HG02588 (cell line): Measurements from ENCODE around the gene FANCD2.
"Not testable (repeated sequence)": the region's sequence is repeated elsewhere in the genome, so short reads cannot be mapped to it uniquely, and the experiment has no call there.

Source experiments
- ATAC-seq: cut with Tn5 transposase; IDR thresholded peaks from one replicate; pipeline ENCODE4 v1.9.1; 2021; ENCODE audit warnings: mild to moderate bottlenecking, moderate library complexity; ENCODE audit not compliant: unreplicated experiment

Gene FANCD2

DNA sequence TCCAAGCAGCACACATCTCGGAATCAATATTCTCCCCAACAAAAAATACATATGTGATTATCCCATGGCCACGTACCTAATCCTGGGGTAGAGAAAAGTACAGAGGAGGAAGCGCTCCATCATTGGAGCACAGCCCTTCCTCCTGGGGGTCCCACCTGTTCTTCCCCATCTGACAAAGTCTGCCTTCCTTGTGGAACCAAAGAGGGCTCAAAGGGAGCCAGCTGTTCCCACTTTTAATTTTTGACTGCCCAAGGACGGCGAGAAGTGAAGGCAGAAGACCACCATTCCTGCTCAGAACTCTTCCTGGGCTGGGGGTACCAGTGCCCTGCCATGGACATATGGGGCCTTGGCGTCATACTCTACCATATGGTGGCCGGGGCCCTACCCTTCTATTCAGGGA lies 14.1 kb upstream of the FANCD2 start:
- no peak for ATAC-seq

DNA sequence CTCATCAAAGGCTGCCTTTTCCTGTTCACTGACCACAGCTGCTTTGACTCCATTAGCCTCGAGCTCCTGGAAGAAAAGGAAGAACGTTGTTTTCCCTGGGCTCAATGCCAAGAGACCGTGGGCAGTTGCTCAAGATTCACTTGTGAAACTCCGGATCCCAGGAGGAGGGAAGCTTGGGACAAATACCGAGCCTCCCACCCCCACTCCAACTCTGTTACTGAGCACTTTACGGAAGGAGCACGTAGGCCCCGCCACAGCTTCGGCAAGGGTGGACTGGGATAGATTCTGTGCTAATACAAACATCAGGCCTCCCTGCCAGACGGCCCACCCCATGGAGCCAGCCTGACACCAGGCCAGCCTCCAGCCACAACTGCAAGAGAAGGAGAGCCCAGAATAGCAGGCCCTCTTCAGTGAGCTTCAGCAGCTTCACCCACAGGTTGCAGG lies 10.8 kb upstream of the FANCD2 start:
- ATAC-seq: no peak

DNA sequence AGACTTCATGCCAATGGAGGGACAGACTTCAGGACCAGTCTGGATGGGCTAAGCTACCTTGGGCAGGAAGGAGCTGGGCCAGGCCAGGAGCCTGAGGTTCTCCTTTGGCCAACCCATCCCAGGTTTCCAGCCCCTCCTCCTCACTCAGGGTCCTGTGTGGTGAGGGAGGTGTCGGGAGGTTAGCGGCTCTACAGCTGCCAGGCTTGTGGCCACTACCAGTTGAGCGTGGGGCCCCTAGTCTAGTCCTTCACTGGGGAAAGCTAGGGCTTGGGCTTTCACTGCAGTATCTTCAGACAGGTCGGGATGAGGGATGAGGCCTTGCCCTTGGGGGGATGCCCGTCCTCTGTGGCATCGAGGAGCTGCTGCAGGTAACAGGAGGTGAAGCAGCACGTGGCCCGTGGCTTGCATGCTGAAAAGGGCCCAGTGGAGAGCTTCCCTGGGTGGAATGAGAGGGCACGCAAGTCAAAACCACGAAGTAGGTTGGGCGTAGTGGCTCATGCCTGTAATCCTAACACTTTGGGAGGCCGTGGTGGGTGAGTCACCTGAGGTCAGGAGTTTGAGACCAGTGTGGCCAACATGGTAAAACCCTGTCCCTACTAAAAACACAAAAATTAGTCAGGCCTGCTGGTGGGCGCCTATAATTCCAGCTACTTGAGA lies 8.5 kb upstream of the FANCD2 start:
- no peak for ATAC-seq

DNA sequence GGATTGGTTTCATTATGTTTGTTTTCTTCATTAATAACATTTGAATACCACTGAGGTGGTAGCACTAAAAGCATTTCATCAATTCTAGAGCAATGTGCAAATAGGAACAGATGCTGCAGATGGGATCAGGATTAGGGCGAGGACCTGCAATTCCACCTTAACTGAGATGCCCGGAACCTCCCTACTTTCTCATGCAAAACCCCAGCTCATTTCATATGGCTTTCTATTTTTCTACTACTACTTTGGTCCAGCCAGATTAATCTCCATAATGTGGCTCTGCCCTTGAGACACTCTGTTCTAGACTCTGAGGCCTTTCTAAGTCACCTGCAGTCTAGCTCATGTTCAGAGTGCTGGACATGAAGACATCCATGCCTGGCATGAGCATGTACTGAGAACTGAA lies 7.4 kb upstream of the FANCD2 start:
- ATAC-seq: not testable (repeated sequence)

DNA sequence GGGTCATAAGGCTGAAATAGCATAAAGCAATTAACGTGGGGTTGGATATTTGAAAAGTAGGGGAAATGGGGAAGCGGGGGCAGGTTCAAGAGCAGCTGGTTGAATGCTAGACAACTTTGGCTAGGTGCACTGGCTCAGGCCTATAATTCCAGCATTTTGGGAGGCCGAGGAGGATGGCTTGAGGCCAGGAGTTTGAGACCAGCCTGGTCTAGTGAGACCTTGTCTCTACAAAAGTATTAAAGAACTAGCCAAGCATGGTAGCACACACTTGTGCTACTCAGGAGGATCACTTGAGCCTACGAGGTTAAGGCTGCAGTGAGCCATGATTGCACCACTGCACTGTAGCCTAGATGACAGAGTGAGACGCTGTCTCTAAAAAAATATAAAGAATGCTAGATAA lies 6.9 kb upstream of the FANCD2 start:
- ATAC-seq: no peak

DNA sequence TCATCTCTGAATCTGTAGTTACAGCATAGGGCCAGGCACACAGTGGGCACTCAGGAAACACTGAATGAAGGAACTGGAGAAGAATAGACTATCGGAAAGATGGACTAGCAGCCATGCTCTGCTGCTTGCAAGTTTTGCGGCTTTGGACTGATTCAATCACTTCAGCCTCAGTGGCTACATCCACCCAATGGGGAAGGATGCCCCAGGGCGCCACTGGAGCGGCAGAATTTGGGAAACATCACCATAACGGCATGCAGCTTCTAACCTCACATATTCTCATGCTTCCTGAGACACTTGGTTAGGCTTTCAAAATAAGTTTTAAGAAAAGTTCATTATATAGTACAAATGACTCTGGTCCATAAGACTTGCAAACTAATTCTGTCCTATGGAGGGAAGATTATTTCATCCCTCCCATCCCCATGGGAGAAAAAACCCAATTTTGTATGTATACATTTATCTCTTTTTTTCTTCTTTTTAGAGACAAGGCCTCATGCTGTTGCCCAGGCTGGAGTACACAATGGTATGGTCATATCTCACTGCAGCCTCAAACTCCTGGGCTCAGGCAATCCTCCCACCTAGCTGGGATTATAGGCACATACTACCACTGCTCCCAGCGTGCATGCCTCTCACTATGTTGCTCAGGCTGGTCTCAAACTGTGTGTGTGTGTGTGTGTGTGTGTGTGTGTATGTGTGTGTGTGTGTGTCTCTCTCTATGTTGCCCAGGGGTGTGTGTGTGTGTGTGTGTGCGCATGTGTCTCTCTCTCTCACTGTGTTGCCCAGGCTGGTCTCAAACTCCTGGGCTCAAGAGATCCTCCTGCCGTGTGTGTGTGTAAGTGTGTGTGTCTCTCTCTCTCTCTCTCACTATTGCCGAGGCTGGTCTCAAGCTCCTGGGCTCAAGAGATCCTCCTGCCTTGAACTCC lies 4.1 kb upstream of the FANCD2 start:
- ATAC-seq: no peak

DNA sequence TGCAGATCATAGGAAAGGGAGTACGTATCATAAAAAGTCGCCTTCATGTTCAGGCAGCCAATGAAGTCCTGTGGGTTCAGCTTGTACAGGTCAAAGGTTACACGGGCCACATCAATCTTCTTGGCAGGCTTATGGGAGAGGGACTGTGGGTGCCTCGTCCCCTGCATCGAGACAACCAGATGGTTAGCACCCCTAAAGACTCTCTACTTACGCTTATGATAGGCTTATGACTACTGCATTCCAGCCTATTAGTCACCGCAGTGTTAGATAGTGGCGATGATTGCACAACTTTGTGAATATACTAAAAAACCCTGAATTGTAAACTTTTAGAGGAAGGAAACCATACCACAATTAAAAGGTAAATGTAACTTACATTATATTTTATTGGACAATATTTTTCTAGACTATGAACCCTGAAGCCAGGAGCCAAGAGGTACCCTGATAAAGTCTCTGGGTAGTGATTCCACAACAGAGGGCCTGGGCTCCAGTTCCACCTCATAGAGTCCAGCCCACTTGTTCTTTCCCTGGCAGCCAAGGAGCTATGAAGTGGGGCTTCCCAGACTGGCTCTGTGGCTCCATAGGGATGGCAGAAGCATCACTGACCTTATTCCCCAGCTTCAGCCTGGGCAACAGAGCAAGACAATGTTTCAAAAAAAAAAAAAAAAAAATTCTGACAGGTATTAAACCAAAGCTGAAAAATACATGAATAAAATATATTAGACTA lies 2.5 kb upstream of the FANCD2 start:
- ATAC-seq: no peak

DNA sequence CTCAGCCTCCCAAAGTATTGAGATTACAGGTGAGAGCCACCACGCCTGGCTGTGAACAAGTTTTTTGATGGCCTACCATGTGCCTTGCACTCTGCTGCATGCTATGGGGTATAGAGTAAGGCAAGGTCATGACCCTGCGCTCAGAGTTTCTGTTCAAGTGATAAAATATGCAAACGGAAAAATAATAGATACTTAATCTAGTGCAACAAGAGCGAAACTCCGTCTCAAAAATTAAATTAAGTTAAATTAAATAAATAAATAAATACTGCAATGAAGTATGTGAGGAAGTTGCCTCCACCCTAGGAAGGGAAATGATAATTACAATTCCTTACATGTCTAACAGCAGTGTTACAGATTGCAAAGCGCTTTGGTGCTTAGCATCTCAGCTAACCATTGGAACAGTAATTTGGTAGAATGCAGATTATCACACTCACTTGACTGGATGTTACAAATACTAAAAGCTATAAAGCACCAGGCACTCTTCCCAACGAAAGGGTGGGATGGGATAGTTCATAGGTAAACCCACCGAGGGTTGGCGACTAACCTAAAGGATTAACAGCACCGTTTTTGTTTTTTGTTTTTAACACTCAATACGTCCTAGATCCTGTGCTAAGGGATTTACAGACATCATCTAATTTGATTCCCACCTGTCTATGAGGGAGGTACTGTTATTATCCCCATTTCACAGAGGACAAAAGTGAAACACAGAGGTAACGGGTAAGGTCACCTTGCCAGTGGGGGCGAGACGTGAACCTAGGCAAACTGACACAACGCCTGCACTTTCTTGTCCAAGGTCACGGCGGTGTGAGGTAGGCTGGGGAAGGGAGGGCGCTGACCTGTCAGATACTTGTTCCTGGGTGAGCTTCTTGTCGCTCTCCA lies 793 bp upstream of the FANCD2 start:
- ATAC-seq: no peak

DNA sequence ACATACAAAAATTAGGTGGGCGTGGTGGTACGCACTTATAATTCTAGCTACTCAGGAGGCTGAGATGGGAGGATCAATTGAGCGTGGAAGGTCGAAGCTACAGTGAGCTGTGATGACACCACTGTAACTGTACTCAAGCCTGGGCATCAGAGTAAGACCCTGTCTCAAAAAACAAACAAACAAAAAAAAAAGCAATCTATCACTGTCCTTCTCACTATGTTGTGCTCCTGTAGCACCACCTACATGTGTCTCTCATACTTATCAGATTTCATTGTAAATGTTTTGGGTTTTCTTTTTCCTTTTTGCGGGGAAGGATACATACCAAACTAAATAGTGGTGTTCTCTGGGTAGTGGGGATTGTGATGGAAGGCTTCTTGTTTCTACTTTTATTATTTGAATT lies 14.8 kb downstream of the FANCD2 start:
- ATAC-seq: no peak

DNA sequence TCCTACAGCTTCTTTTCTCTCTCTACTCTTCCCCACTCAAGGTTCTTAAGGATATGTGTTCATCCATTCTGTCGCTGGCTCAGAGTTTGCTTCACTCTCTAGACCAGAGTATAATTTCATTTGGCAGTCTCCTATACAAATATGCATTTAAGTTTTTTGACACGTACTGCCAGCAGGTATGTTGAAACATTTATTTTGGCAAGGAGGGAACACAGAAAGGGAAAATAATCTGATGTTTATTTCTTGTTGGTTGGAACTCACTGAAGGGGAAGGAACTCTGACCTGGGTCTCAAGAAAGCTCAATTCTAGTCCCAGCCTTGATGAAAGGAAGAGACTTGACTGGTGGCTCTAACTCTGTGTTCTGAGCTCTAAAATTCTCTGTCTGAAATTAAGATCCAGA lies 21.6 kb downstream of the FANCD2 start:
- no peak for ATAC-seq

DNA sequence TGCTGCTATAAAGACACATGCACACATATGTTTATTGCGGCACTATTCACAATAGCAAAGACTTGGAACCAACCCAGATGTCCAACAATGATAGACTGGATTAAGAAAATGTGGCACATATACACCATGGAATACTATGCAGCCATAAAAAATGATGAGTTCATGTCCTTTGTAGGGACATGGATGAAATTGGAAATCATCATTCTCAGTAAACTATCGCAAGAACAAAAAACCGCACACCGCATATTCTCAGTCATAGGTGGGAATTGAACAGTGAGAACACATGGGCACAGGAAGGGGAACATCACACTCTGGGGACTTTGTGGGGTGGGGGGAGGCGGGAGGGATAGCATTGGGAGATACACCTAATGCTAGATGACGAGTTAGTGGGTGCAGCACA lies 26.8 kb downstream of the FANCD2 start:
- not testable (repeated sequence) for ATAC-seq

DNA sequence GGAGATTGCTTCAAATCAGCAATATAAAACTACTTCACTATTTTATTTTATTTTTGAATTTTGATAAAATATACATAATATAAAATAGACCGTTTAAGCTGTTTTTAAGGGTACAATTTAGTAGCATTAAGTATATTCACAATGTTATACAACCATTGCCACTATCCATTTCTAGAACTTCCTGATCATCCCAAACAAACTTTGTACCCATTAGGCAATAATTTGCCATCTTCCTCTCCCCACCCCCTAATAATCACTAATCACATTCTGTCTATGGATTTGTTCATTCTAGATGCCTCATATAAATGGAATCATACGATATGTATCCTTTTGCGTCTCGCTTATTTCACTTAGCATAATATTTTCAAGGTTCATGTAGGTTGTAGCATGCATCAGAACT lies 28.9 kb downstream of the FANCD2 start:
- no peak for ATAC-seq

DNA sequence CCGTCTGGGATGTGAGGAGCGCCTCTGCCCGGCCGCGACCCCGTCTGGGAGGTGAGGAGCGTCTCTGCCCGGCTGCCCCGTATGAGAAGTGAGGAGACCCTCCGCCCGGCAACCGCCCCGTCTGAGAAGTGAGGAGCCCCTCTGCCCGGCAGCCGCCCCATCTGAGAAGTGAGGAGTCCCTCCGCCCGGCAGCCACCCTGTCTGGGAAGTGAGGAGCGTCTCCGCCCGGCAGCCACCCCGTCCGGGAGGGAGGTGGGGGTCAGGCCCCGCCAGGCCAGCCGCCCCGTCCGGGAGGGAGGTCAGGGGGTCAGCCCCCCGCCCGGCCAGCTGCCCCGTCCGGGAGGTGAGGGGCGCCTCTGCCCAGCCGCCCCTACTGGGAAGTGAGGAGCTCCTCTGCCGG lies 43.8 kb downstream of the FANCD2 start:
- not testable (repeated sequence) for ATAC-seq

DNA sequence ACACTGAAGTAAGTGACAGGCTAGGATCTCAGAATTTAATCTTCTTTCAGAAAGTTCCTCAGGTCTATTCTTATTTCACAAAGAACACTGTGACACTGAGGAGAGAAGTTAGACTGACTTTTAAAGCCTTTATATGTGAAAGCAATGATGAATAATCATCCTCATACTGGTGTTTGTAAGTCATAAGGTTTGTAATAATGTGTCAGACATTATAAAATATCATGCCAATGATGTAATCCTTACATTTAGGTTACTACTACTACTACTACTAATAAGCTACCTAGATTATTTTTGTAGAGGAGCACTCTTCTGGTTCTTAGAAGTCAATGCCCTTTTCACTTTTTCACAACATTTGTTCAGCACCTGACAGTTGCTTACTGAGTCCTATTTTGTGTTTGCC lies 48.4 kb downstream of the FANCD2 start:
- no peak for ATAC-seq

DNA sequence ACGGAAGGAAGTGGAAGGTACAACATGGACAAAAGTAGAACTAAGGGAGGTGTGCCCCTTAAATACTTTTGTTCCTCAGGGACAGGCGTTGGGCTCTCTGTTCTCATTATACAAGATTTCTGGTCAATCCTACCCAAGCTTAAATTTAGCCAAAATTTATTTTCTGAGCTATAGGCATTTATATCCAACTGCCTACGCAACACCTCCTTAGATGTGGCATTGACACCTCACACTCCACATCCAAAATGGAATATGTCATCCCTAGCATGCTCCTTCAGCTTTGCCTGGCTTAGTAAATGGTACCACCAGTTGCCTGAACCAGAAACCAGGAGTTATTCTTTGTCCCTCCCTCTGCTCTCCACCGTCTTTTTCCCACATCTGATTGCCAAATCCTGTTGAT lies 55.6 kb downstream of the FANCD2 start:
- no peak for ATAC-seq

DNA sequence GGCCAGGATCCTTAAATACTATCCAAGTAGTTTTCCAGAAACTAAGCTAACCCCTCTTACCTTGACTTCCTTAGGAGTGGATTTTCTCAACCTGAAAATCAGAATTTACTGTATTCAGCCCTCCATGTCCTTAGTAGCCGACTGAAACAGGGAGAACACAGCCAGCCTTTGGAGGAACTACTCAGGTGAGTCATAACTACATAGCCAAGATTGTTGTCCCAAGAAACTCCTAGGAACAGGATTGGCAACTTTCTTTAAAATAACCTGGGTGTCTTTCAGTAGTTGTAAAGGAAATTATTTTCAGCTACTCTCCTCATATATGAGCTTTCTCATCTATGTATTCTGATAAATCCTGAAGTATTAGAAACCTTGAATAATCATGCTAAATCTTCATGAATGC lies 59.5 kb downstream of the FANCD2 start:
- no peak for ATAC-seq

DNA sequence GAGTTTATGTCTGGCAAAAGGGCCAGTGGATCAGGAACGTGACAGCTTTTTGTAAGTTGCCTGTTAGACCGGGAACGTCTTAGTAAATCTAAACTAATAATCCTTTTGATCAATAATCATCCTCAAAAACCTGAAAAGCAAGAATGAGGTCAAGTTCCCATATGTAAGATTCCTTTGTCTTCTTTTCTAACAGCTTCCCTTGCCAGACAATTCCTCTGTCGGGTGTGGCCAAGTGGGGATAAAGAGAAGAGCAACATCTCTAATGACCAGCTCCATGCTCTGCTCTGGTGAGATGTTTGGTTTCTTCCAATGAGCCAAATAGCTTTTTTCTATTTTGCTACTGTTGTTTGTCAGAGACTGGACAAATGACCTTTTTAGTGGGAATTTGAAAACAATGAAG lies 62.0 kb downstream of the FANCD2 start:
- ATAC-seq: no peak

DNA sequence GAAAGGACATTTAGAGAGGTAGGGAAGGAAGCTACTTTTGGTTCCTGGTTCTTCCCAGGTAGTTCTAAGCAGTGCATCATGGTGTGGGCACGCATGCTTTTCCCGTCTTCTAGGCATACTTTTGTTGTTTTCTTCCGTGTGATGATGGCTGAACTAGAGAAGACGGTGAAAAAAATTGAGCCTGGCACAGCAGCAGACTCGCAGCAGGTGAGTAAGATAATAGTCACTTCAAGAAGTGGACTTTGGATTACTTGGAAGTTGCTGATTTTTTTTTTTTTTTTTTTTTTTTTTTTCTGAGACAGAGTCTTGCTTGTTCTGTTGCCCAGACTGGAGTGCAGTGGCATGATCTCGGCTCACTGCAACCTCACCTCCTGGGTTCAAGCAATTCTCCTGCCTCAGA lies 63.9 kb downstream of the FANCD2 start:
- no peak for ATAC-seq

DNA sequence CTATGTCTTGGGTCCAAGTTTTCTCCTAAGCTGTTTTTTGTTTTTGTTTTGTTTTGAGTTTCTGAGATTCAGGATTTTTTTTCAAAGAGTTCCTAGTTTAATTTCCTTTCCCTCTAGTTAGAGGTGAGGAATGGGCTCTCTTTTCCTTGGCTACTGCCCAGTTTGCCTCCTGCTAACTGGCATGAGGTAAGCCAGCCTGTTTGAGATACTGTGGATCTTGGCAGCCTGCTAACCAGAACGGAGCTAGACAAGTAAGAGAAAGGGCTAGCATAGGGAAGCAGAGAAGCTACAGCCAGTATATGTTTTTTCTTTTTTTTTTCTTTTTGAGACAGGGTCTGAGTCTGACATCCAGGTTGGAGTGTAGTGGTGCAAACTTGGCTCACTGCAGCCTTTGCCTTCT lies 64.5 kb downstream of the FANCD2 start:
- not testable (repeated sequence) for ATAC-seq

DNA sequence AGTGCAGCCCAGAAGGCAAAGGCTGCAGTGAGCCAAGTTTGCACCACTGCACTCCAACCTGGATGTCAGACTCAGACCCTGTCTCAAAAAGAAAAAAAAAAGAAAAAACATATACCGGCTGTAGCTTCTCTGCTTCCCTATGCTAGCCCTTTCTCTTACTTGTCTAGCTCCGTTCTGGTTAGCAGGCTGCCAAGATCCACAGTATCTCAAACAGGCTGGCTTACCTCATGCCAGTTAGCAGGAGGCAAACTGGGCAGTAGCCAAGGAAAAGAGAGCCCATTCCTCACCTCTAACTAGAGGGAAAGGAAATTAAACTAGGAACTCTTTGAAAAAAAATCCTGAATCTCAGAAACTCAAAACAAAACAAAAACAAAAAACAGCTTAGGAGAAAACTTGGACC lies 65.2 kb downstream of the FANCD2 start:
- not testable (repeated sequence) for ATAC-seq

DNA sequence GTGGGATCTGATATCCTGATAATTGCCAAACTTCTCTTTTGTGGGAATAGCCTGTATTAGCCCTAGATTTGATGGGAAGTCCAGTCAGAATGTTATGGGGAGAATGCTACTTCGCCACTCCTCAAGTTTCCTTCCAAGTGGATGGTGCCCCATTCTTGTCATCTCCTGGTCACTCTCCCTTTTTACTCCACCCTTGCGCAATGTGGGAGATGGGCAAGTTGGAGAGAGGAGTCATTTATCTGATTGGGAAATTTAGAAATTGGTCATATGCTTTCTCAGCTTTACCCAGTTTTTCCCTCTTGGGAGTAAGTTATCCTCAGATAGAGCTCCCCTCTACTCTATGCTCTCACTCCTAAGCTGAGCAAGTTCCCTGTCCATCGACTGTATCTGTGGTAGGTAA lies 67.4 kb downstream of the FANCD2 start:
- ATAC-seq: no peak
